SHP77 treated with DMSO at 0.1 percent for 48 hours (cell line): ENCODE data around the gene BEAN1.

Experiments
- DNase-seq: peaks from one replicate; lab custom pipeline; 2025; lab: John Stamatoyannopoulos, UW

The BEAN1 gene

GRCh38 chr16:66395806-66396555, 31.1 kb upstream of the BEAN1 start:
- DNase-seq, result no peak

GRCh38 chr16:66397736-66398433, 29.2 kb upstream of the BEAN1 start:
- DNase-seq, result no peak

GRCh38 chr16:66399031-66399430, 28.1 kb upstream of the BEAN1 start:
- DNase-seq, result no peak

GRCh38 chr16:66399930-66400329, 27.2 kb upstream of the BEAN1 start:
- no peak for DNase-seq

- no peak for DNase-seq
Observed at GRCh38 chr16:66400503-66401380, 26.4 kb upstream of the BEAN1 start.

- DNase-seq, result no peak
Observed at GRCh38 chr16:66401610-66402009, 25.5 kb upstream of the BEAN1 start.

GRCh38 chr16:66402166-66402565, 24.9 kb upstream of the BEAN1 start:
- no peak for DNase-seq

- no peak for DNase-seq
Observed at GRCh38 chr16:66402591-66403230, 24.4 kb upstream of the BEAN1 start.

GRCh38 chr16:66403531-66404145, 23.5 kb upstream of the BEAN1 start:
- DNase-seq, result no peak

GRCh38 chr16:66405057-66405783, 21.9 kb upstream of the BEAN1 start:
- no peak for DNase-seq

- DNase-seq, result peak; percentile 54
Observed at GRCh38 chr16:66406534-66407221, 20.4 kb upstream of the BEAN1 start.

- no peak for DNase-seq
Observed at GRCh38 chr16:66408163-66409048, 18.7 kb upstream of the BEAN1 start.

GRCh38 chr16:66409156-66409555, 17.9 kb upstream of the BEAN1 start:
- no peak for DNase-seq

- no peak for DNase-seq
Observed at GRCh38 chr16:66412182-66412581, 14.9 kb upstream of the BEAN1 start.

- no peak for DNase-seq
Observed at GRCh38 chr16:66414891-66415290, 12.2 kb upstream of the BEAN1 start.

GRCh38 chr16:66416136-66416535, 11.0 kb upstream of the BEAN1 start:
- DNase-seq, result no peak

- DNase-seq, result no peak
Observed at GRCh38 chr16:66416939-66417700, 10.0 kb upstream of the BEAN1 start.

GRCh38 chr16:66418165-66418962, 8.7 kb upstream of the BEAN1 start:
- DNase-seq, result no peak
